ENCODE results near the gene ASXL2.

The ASXL2 gene

GRCh38 chr2:25692737-25693445, 185.4 kb downstream of the ASXL2 start:
- no peak for DNase-seq (ENCODE audit: low read depth in 2 of 2)

DNA sequence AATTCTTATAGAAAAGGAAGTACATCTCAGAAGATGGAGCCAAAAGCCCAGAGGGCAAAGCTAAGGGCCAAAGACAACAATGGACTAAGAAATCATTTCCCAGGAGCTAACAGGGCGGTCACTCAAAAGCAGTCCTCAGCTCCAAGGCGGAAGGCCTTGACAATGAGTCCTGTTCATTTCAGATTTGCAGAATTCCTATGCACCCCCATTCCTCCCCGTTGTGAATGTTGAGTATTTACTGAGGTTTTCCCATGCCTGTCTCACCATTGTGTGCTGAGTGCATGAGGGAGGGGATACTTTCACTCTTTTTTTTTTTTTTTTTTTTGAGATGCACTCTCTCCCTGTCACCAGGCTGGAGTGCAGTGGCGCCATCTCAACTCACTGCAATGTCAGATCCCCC, 186.1 kb downstream of the ASXL2 start:
- no peak for DNase-seq (ENCODE audit: low read depth in 2 of 2)

GRCh38 chr2:25690058-25690457, 188.2 kb downstream of the ASXL2 start:
- no peak for DNase-seq (ENCODE audit: low read depth in 2 of 2)

- DNase-seq (ENCODE audit: low read depth in 2 of 2), result no peak
Observed at GRCh38 chr2:25688236-25688635, 190.1 kb downstream of the ASXL2 start.

GRCh38 chr2:25685741-25686140, 192.5 kb downstream of the ASXL2 start:
- no peak for DNase-seq (ENCODE audit: low read depth in 2 of 2)

- DNase-seq (ENCODE audit: low read depth in 2 of 2), result no peak
Observed at GRCh38 chr2:25684577-25685473, 193.5 kb downstream of the ASXL2 start.

All from stimulated activated CD4-positive, alpha-beta T cell treated with anti-CD3 and anti-CD28 coated beads, Interleukin-4, amount 100 ng/mL, for 48 hours (primary cell).